Measurements from ENCODE around the gene MED13L. TPM values are rescaled to one million over a fixed set of nuclear protein-coding genes. Genes with fewer than 3 reads are reported as not detected.

Gene MED13L
- total and polyA plus RNA-seq, 2 donors (not counting 3 experiments of a cell fraction or from before 2014, with no cell fraction given): 27.4 to 93.6 TPM

DNA sequence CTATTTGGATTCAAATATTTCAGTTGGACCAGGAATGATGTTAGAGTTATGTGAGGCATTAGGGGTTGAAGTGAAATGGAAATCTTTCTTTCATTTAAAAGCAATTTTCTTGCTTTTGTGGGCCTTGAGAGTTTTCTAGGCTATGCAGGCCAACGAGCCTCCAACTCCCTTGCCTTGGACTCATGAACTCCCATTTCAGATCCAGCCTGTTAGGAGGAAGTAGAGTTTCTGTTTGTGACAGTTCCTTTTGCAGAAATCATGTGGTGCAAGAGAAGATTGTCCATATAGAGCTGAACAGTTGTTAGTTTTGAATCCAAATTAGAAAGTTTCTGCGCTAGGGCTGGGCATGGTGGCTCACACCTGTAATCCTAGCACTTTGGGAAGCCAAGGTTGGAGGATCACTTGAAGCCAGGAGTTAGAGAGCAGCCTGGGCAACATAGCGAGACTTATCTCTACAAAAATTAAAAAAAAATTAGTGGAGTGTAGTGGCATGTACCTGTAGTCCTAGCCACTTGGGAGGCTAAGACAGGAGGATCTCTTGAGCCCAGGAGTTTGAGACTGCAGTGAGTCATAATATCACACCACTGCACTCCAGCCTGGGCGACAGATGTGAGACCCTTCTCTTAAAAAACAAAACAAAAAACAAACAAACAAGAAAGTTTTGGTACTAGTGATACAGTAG, 47.3 kb upstream of the MED13L start:
- Histone ChIP-seq H2AFZ (ENCODE audit: low read depth, low read length) (no peak overlapping the region), H3K9ac (replicated peaks; ENCODE audit: extremely low read depth, insufficient read depth, low read length) (no peak overlapping the region), H3K79me2 (ENCODE audit: control insufficient read depth, insufficient read depth, low read length) (no peaks in the 10 kb centered on the region), H3K9me1 (replicated peaks; ENCODE audit: control insufficient read depth, extremely low read depth, insufficient read depth, low read length) (no peaks in the 10 kb centered on the region), H4K20me1 (replicated peaks; ENCODE audit: control insufficient read depth, extremely low read depth, insufficient read depth, low read length) (no peaks in the 10 kb centered on the region), H3K4me1 (ENCODE audit: control insufficient read depth, extremely low read depth, insufficient read depth, low read length) (peaks cover 3% of the 10 kb centered on the region), H3K4me3 (replicated peaks in 1 of 3; ENCODE audit: insufficient read depth in 1 of 3, low read depth in 1 of 3, low read length in 3 of 3) (no peak overlapping the region), H3K9me3 (replicated peaks; ENCODE audit: control insufficient read depth, insufficient read depth, low read length) (no peaks in the 10 kb centered on the region), H3K4me2 (ENCODE audit: insufficient read depth, low read length) (no peak overlapping the region), H3K27ac (ENCODE audit: insufficient read depth, low read depth, low read length) (no peak overlapping the region), H3K36me3 (ENCODE audit: control insufficient read depth in 2 of 2, extremely low read depth in 1 of 2, insufficient read depth in 2 of 2, low read length in 2 of 2) (no peaks in the 10 kb centered on the region), H3K27me3 (ENCODE audit: control insufficient read depth in 2 of 2, insufficient read depth in 2 of 2, low read length in 2 of 2) (no peaks in the 10 kb centered on the region)
- CTCF ChIA-PET: no interaction called here
- TF ChIP-seq CTCF (IDR thresholded peaks at IDR 0.05; ENCODE audit: extremely low read depth in 1 of 2, insufficient read depth in 1 of 2, low read depth in 1 of 2, low read length in 2 of 2) (no peak), POLR2A (IDR thresholded peaks at IDR 0.05; ENCODE audit: low read depth, low read length) (no peak), JUN (IDR thresholded peaks at IDR 0.05; ENCODE audit: borderline replicate concordance, insufficient read depth, insufficient read length, low read depth) (no peak), EZH2 (IDR thresholded peaks at IDR 0.05; ENCODE audit: borderline replicate concordance, low read depth, low read length, severe bottlenecking) (no peak), MYC (IDR thresholded peaks at IDR 0.05; ENCODE audit: low read depth, low read length) (no peak), POLR2AphosphoS5 (IDR thresholded peaks at IDR 0.05; ENCODE audit: insufficient read depth, low read depth, low read length) (no peak), FOS (IDR thresholded peaks at IDR 0.05; ENCODE audit: borderline replicate concordance, insufficient read depth, low read length) (no peak), GATA2 (IDR thresholded peaks at IDR 0.05; ENCODE audit: insufficient read depth, insufficient read length, low read depth, low read length) (no peak)
- TF ChIP-seq, protein P1, sequence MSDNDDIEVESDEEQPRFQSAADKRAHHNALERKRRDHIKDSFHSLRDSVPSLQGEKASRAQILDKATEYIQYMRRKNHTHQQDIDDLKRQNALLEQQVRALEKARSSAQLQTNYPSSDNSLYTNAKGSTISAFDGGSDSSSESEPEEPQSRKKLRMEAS (IDR thresholded peaks at IDR 0.05; ENCODE audit: insufficient read depth, insufficient read length): no peak
- POLR2A ChIA-PET: no interaction called here
- intact Hi-C loops (cut with micrococcal nuclease): no loop called here
- FAIRE-seq (no peak), DNase-seq (ENCODE audit: low read depth, low spot score) (no peak)
- BruUV-seq (replicated peaks): no TSS peak
- dilution Hi-C loops (cut with MboI; ENCODE audit: extremely low pct_ligation_motif_present, low sequenced_read_pairs): no loop called here
